ENCODE results near the gene RPL13A.

RPL13A gene

GRCh38 chr19:49486710-49487276, 615 bp upstream of the RPL13A start:
- DNase-seq, result no peak

GRCh38 chr19:49488046-49488862, 846 bp downstream of the RPL13A start:
- no peak for DNase-seq

- no peak for DNase-seq
Measured at GRCh38 chr19:49488863-49489537, 1.6 kb downstream of the RPL13A start.

DNA sequence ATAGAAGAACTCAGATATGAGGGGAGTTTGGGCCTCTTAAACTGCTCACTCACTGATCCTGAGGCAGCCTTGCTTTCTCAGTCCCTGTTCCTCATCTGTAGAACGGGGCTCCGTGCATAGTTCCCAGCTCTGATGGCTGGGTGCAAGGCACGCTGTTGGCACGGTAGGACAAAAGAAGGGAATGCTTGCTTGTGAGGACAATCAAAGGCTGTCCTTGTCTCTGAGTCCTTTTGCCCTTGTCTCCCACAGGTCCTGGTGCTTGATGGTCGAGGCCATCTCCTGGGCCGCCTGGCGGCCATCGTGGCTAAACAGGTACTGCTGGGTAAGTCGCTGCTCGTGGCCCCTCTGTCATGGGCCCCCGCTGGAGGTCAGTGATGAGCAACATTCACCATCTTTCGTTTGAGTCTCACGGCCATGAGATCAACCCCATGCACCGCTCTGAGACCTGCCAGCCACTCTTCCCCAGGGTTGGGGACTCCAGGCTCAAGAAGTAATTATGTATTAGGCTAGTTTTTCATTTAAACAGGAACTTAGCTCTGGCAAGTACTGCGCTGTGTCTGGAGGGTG, 2.3 kb downstream of the RPL13A start:
- DNase-seq, result no peak

DNA sequence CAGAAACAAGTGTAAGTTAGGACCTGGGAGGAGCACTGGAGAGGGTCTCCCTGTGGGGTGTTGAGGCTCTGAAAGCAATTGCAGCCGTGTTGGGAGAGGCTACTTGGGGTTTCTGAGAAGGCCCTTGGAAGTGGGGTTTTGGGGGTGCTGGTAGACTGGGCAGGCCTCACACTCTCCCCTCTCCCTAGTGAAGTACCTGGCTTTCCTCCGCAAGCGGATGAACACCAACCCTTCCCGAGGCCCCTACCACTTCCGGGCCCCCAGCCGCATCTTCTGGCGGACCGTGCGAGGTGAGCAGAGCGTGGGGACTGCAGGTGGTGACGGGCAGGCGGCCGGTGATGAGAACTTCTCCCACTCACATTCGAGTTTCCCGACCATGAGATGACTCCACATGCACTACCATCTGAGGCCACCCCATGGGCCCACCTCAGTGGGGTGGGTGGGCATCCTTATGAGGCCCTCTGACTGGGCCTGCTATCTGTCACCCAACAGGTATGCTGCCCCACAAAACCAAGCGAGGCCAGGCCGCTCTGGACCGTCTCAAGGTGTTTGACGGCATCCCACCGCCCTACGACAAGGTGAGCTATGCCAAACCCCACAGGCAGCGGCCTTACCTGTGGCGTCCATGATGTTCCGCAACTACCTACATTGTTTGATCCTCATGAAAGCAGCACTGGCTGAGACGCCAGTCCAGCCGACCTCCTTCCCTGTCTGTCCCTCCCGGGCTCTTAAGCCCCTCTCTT, 3.0 kb downstream of the RPL13A start:
- no peak for DNase-seq

DNA sequence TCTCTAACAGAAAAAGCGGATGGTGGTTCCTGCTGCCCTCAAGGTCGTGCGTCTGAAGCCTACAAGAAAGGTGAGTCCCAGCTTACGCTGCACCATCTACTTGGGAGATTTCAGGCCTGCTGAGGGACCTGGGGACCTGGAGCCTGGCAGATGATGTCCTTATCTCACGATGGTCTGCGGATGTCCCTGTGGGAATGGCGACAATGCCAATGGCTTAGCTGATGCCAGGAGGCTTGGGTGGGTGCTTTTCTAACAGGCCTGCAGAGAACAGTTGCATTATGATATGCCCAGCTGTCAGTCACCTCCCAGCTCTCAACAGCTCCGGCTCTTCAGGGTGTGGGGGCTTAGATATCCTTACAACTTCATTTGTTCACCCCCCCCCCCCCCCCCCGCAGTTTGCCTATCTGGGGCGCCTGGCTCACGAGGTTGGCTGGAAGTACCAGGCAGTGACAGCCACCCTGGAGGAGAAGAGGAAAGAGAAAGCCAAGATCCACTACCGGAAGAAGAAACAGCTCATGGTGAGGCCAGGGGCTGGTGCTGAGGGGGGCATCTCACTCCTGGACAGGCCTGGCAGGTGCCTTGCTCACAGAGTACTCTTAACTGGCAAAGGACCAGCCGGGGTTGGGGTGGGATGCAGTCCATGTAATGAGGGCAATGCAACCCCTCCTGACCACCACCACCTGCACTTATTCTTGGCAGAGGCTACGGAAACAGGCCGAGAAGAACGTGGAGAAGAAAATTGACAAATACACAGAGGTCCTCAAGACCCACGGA, 3.8 kb downstream of the RPL13A start:
- no peak for DNase-seq

- DNase-seq, result no peak
Measured at GRCh38 chr19:49491804-49492572, 4.6 kb downstream of the RPL13A start.

- DNase-seq, result no peak
Measured at GRCh38 chr19:49492573-49493405, 5.4 kb downstream of the RPL13A start.

DNA sequence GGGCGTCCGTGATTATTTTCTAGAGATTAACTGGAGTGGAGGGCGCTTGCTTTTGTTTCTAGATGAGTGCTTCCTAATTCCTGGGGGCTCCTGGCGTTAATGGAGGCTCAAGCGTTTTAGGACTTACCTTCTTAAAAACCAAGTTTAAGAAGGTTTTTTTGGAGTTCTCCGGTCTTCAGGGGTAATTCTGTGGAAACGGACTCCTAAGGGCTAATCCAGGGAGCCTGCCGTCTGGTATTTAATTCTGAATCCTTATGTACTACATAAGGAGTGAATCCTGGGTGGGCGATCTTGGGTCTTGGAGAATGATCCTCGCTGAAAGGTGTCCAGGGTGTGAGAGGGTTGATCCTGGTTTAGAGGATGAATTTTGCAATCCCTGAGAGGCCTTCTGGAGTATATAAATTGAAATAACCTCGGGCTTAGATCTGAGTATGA, 9.2 kb downstream of the RPL13A start:
- DNase-seq, result no peak

DNA sequence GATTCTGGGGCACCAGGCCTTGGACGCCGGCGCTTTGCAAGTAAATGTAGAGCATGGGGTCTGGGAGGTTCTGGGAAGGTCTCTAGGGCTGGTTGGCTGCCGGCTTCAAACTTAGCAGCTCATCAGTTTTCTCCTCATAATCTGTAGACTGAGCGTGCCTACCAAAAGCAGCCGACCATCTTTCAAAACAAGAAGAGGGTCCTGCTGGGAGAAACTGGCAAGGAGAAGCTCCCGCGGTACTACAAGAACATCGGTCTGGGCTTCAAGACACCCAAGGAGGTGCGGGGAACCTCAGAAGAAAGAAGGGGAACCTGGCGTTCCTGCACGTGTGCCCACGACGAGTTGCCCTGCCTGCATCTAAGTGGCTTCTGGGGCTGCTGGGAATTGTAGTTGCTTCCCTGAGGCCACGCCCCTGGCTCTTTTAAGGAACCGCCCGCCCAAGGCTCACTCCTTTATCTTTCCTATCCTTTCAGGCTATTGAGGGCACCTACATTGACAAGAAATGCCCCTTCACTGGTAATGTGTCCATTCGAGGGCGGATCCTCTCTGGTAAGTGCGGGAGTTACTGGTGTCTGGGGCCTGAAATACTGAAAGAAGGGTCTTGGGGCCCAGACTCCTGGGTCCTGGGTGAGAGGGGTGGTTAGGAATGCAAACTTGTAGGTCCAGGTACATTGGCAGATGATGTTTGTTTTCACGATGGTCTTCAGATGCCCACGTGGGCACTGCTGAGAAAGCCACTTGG, 9.8 kb downstream of the RPL13A start:
- DNase-seq, result no peak

DNA sequence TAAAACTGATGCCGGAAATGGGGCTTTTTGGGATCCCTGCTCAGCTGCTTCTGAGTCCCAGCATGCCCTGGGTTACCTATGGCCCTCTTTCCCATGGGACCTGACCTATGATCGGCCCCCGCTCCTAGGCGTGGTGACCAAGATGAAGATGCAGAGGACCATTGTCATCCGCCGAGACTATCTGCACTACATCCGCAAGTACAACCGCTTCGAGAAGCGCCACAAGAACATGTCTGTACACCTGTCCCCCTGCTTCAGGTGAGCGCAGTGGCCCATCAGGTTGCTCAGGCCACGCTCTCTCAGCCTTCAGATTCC, 10.3 kb downstream of the RPL13A start:
- DNase-seq, result no peak

DNA sequence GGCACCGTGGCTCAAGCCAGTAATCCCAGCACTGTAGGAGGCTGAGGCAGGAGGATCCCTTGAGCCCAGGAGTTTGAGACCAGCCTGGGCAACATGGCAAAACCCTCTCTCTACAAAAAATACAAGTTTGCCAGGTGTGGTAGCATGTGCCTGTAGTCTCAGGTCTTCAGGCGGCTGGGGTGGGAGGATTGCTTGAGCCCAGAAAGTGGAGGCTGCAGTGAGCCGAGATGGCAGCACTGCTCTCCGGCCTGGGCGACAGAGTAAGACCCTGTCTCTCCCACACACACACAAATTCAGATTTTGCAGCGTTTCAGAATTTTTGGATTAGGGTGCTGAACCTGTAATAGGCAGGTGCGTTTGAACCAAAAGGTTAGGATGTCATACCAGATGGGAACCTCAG, 11.1 kb downstream of the RPL13A start:
- DNase-seq, result no peak

GRCh38 chr19:49499030-49499670, 11.7 kb downstream of the RPL13A start:
- DNase-seq, result no peak

GRCh38 chr19:49502866-49503581, 15.6 kb downstream of the RPL13A start:
- peak; percentile 29 to 62 for DNase-seq

DNA sequence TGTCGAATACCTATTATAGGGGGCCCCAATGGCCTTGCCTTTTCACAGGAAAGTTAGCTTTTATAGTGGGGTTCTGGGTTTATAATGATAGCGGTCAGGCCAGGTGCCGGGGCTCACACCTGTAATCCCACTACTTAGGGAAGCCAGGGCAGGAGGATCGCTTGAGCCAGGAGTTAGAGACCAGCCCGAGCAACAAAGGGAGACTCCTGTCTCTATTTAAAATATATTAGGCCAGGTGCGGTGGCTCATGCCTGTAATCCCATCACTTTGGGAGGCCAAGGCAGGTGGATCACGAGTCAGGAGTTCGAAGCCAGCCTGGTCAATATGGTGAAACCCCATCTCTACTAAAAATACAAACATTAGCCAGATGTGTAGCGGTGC, 16.2 kb downstream of the RPL13A start:
- no peak for DNase-seq

GRCh38 chr19:49506575-49507105, 19.2 kb downstream of the RPL13A start:
- DNase-seq, result peak; percentile 47 to 60

GRCh38 chr19:49507803-49508494, 20.5 kb downstream of the RPL13A start:
- DNase-seq, result no peak

All from NCI-H187 (cell line).